Transverse colon (tissue), 4 donors: ENCODE data around the gene ROPN1L. TPM values are rescaled to one million over a fixed set of nuclear protein-coding genes. Genes with fewer than 3 reads are reported as not detected.

ENCODE experiments used
- DNase-seq: peaks from one replicate; pipeline ENCODE4 v3.0.0-alpha.2; 2019
- H3K27ac ChIP-seq, 4 donors: fragments of 200-600 bp; sonication (generic); 2 replicates each; pipeline ENCODE4 v1.5.1; 2016 to 2018; ENCODE audit warnings: inconsistent platforms in 4 of 4
- H3K27me3 ChIP-seq: fragments of 200-600 bp; sonication (generic); 2 replicates; pipeline ENCODE4 v1.5.1; 2017; ENCODE audit warnings: inconsistent platforms
- H3K36me3 ChIP-seq, 4 donors: fragments of 200-600 bp; sonication (generic); 2 replicates each; pipeline ENCODE4 v1.5.1; 2017 to 2019; ENCODE audit warnings: inconsistent platforms in 4 of 4
- H3K4me1 ChIP-seq, 4 donors: fragments of 200-600 bp; sonication (generic); 2 replicates each; pipeline ENCODE4 v1.5.1; 2017 to 2020; ENCODE audit warnings: inconsistent platforms in 4 of 4
- H3K4me3 ChIP-seq, 4 donors: fragments of 200-600 bp; sonication (generic); 1 replicate in 1 of 4; 2 replicates in 3 of 4; pipeline versions ENCODE4 v1.5.1 to v1.6.1; 2017 to 2019; ENCODE audit warnings: inconsistent platforms in 4 of 4
- H3K9me3 ChIP-seq, 2 donors: fragments of 200-600 bp; sonication (generic); 2 replicates each; pipeline ENCODE4 v1.5.1; 2017 to 2019; ENCODE audit warnings: inconsistent platforms in 2 of 2
- CTCF ChIP-seq, 5 experiments: fragments of 200-600 bp in 3 of 5; fragments of 450-650 bp in 2 of 5; sonication (generic) in 3 of 5; IDR thresholded peaks; 1 replicate in 2 of 5; 2 replicates in 3 of 5; pipeline ENCODE4 v1.5.1; 2016 to 2017; ENCODE audit warnings: antibody characterized with exemption in 5 of 5, inconsistent platforms in 3 of 5, mild to moderate bottlenecking in 2 of 5, moderate library complexity in 1 of 5
- EP300 ChIP-seq: sonication (generic); formaldehyde crosslinking; IDR thresholded peaks from one replicate; pipeline ENCODE4 v1.6.1; 2017; ENCODE audit warnings: antibody characterized with exemption, low read depth
- POLR2A ChIP-seq: fragments of 450-650 bp; IDR thresholded peaks from one replicate; pipeline ENCODE4 v1.6.1; 2016; ENCODE audit warnings: antibody characterized with exemption, mild to moderate bottlenecking, moderate library complexity
- POLR2AphosphoS5 ChIP-seq, 3 donors: sonication (generic); formaldehyde crosslinking; IDR thresholded peaks; one replicate each; pipeline ENCODE4 v1.6.1; 2016; ENCODE audit warnings: antibody characterized with exemption in 3 of 3
- WGBS, 2 donors: methylation state at CpG; one replicate each; pipeline ENCODE4 v1.1.5; 2018; ENCODE audit warnings: low coverage in 1 of 2; 5-methylcytosine and 5-hydroxymethylcytosine counted together
- in situ Hi-C, 4 donors: fragments of 200-750 bp; cut with MboI; loops; one replicate each; pipeline versions ENCODE4 v1.15.0 to v1.15.1; 2017; ENCODE audit warnings: low sequenced_read_pairs in 3 of 4, low pct_ligation_motif_present in 1 of 4, low pct_unique_long_range_greater_than_20kb in 1 of 4
- intact Hi-C: fragments of 100-400 bp; cut with DNase I; formaldehyde crosslinking; loops from one replicate; pipeline ENCODE4 v1.15.1; 2023; ENCODE audit warnings: low total_unique reads
- total RNA-seq, 4 donors: library from RNA; depleted of rRNA; stranded (reverse); fragments of >200 nt; gene quantifications; one replicate each; pipeline ENCODE4 v1.1.0, GENCODE V29; 2016

The ROPN1L gene
- total RNA-seq, 4 donors from 2014 or later: 0.32 to 2.6 TPM; not detected in 2

- Histone ChIP-seq H3K9me3 (no peaks in the 10 kb centered on the region), H3K36me3 (no peaks in the 10 kb centered on the region), H3K4me1 (no peaks in the 10 kb centered on the region), H3K27me3 (no peaks in the 10 kb centered on the region), H3K4me3 (no peak overlapping the region), H3K27ac (no peak overlapping the region)
- in situ Hi-C loops (no loop called here), intact Hi-C loops (no loop called here)
- 90% methylated on average over 7 of the region's 7 CpGs; no CpG with 5 or more reads in 1 of the 2 donors for WGBS, 2 donors
- TF ChIP-seq CTCF (IDR thresholded peaks at IDR 0.05): no peak
- TF ChIP-seq POLR2AphosphoS5 (IDR thresholded peaks at IDR 0.05): no peak
- TF ChIP-seq POLR2A: no peak
- DNase-seq: no peak
Measured at GRCh38 chr5:10503321-10503720, 61.6 kb downstream of the ROPN1L start.

GRCh38 chr5:10503997-10504793 is 62.5 kb downstream of the ROPN1L start:
- Histone ChIP-seq H3K36me3 (no peaks in the 10 kb centered on the region), H3K27ac (no peak overlapping the region), H3K9me3 (no peaks in the 10 kb centered on the region), H3K4me3 (no peak overlapping the region), H3K4me1 (no peaks in the 10 kb centered on the region), H3K27me3 (no peaks in the 10 kb centered on the region)
- intact Hi-C loops: no loop called here
- DNase-seq: no peak
- no peak for TF ChIP-seq POLR2A
- TF ChIP-seq POLR2AphosphoS5 (IDR thresholded peaks at IDR 0.05): no peak
- no peak for TF ChIP-seq EP300
- TF ChIP-seq CTCF (IDR thresholded peaks at IDR 0.05): no peak
- 59 to 78% methylated on average over 2 to 8 of the region's 8 CpGs for WGBS, 2 donors
- in situ Hi-C loops: no loop called here

- no peak for DNase-seq
- no peaks in the 10 kb centered on the region for H3K36me3 ChIP-seq
- H3K4me3 ChIP-seq: no peak overlapping the region
- no peaks in the 10 kb centered on the region for H3K9me3 ChIP-seq
- H3K27me3 ChIP-seq: no peaks in the 10 kb centered on the region
- H3K4me1 ChIP-seq: no peaks in the 10 kb centered on the region
- 67% methylated on average over 6 to 8 of the region's 8 CpGs for WGBS, 2 donors
- in situ Hi-C loops: no loop called here
- TF ChIP-seq POLR2A (no peak), EP300 (no peak), POLR2AphosphoS5 (IDR thresholded peaks at IDR 0.05) (no peak), CTCF (IDR thresholded peaks at IDR 0.05) (no peak)
- intact Hi-C loops: no loop called here
- H3K27ac ChIP-seq: no peak overlapping the region
Measured at GRCh38 chr5:10505517-10506095, 63.9 kb downstream of the ROPN1L start.

GRCh38 chr5:10506535-10506934 is 64.9 kb downstream of the ROPN1L start:
- Histone ChIP-seq H3K27ac (no peak overlapping the region), H3K36me3 (no peaks in the 10 kb centered on the region), H3K4me3 (no peak overlapping the region), H3K27me3 (no peaks in the 10 kb centered on the region), H3K9me3 (no peaks in the 10 kb centered on the region), H3K4me1 (no peaks in the 10 kb centered on the region)
- WGBS, 2 donors: 95 to 97% methylated on average over 3 of the region's 3 CpGs
- in situ Hi-C loops (no loop called here), intact Hi-C loops (no loop called here)
- no peak for DNase-seq
- no peak for TF ChIP-seq CTCF (IDR thresholded peaks at IDR 0.05)
- TF ChIP-seq POLR2AphosphoS5 (IDR thresholded peaks at IDR 0.05): no peak
- no peak for TF ChIP-seq EP300
- no peak for TF ChIP-seq POLR2A
